ENCODE results near the gene POLE. TPM values are rescaled to one million over a fixed set of nuclear protein-coding genes. Genes with fewer than 3 reads are reported as not detected.

Gene POLE
- total and polyA plus RNA-seq, 10 of the 15 experiments (the other 5 are each of a cell fraction or from before 2014, with no cell fraction given) = 2.3 to 103 (median 37.1) TPM

- TF ChIP-seq, protein P1, sequence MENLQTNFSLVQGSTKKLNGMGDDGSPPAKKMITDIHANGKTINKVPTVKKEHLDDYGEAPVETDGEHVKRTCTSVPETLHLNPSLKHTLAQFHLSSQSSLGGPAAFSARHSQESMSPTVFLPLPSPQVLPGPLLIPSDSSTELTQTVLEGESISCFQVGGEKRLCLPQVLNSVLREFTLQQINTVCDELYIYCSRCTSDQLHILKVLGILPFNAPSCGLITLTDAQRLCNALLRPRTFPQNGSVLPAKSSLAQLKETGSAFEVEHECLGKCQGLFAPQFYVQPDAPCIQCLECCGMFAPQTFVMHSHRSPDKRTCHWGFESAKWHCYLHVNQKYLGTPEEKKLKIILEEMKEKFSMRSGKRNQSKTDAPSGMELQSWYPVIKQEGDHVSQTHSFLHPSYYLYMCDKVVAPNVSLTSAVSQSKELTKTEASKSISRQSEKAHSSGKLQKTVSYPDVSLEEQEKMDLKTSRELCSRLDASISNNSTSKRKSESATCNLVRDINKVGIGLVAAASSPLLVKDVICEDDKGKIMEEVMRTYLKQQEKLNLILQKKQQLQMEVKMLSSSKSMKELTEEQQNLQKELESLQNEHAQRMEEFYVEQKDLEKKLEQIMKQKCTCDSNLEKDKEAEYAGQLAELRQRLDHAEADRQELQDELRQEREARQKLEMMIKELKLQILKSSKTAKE (IDR thresholded peaks at IDR 0.05; ENCODE audit: low read depth, poor library complexity, severe bottlenecking) = no peak
- no peak for TF ChIP-seq EED (IDR thresholded peaks at IDR 0.05; ENCODE audit: low read depth)
- TF ChIP-seq ASH2L (IDR thresholded peaks at IDR 0.05; ENCODE audit: borderline replicate concordance, low read depth) = no peak
- TF ChIP-seq RBBP5 (conservative IDR thresholded peaks at IDR 0.05) = no peak
- TF ChIP-seq, protein P2, sequence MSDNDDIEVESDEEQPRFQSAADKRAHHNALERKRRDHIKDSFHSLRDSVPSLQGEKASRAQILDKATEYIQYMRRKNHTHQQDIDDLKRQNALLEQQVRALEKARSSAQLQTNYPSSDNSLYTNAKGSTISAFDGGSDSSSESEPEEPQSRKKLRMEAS (IDR thresholded peaks at IDR 0.05; ENCODE audit: low read depth, low read length) = peak; percentile 67; the same call in 1 of the 2 replicates
- TF ChIP-seq SPI1 (IDR thresholded peaks at IDR 0.05; ENCODE audit: borderline replicate concordance, insufficient read depth, low read depth, low read length) = no peak
- no peak for TF ChIP-seq NRF1 (conservative IDR thresholded peaks at IDR 0.05; ENCODE audit: low read depth, low read length)
- peak; percentile 99 for TF ChIP-seq RB1 (IDR thresholded peaks at IDR 0.05; ENCODE audit: borderline replicate concordance)
- TF ChIP-seq IRF5 (IDR thresholded peaks at IDR 0.05; ENCODE audit: borderline replicate concordance) = peak; percentile 69
- TF ChIP-seq ZSCAN29 (IDR thresholded peaks at IDR 0.05) = no peak
- no peak for TF ChIP-seq NBN (IDR thresholded peaks at IDR 0.05)
- no peak for TF ChIP-seq ZNF274 (IDR thresholded peaks at IDR 0.05; ENCODE audit: insufficient read depth, insufficient read length)
- TF ChIP-seq E4F1 (IDR thresholded peaks at IDR 0.05; ENCODE audit: borderline replicate concordance, partially characterized antibody) = peak; percentile 51
- TF ChIP-seq GATAD2B (conservative IDR thresholded peaks at IDR 0.05; ENCODE audit: low read depth) = peak; percentile 88
- TF ChIP-seq IKZF2 (IDR thresholded peaks at IDR 0.05) = no peak
- peak in 1 of 2 experiments; percentile 16; a peak in 1 of 4 replicates for TF ChIP-seq SRF (IDR thresholded peaks at IDR 0.05; ENCODE audit: low read depth in 2 of 2, low read length in 2 of 2)
- peak; percentile 98 for TF ChIP-seq SIN3A (IDR thresholded peaks at IDR 0.05; ENCODE audit: low read depth, low read length)
- TF ChIP-seq POLR2A (IDR thresholded peaks at IDR 0.05; ENCODE audit: low read depth, low read length) = peak; percentile 92
- peak; percentile 44; the same call in 1 of the 2 replicates for TF ChIP-seq PAX5 (IDR thresholded peaks at IDR 0.05; ENCODE audit: borderline replicate concordance, low read depth, low read length)
- no peak for TF ChIP-seq YBX1 (IDR thresholded peaks at IDR 0.05)
These were observed at the start of gene POLE, which contains the start of gene PXMP2 (continued) for GRCh38 chr12:132687211-132688164.

All from GM12878 (cell line).